Ascending aorta (tissue), 2 donors: ENCODE measurements around the gene QKI. TPM values are rescaled to one million over a fixed set of nuclear protein-coding genes. Genes with fewer than 3 reads are reported as not detected.

Experiments used
- DNase-seq, 2 donors: peaks; one replicate each; pipeline ENCODE4 v3.0.0-alpha.2; 2019; ENCODE audit warnings: low spot score in 2 of 2
- H3K27ac ChIP-seq, 2 donors: fragments of 200-600 bp; sonication (generic); one replicate each; pipeline ENCODE4 v1.5.1; 2016 to 2017; ENCODE audit warnings: mild to moderate bottlenecking in 1 of 2
- H3K27me3 ChIP-seq: fragments of 200-600 bp; sonication (generic); one replicate; pipeline ENCODE4 v1.5.1; 2017
- H3K36me3 ChIP-seq, 2 donors: fragments of 200-600 bp; sonication (generic); one replicate each; pipeline ENCODE4 v1.5.1; 2016
- H3K4me1 ChIP-seq, 2 donors: fragments of 200-600 bp; sonication (generic); one replicate each; pipeline ENCODE4 v1.5.1; 2016 to 2017; ENCODE audit warnings: mild to moderate bottlenecking in 1 of 2
- H3K4me3 ChIP-seq, 2 donors: fragments of 200-600 bp; sonication (generic); one replicate each; pipeline ENCODE4 v1.5.1; 2016 to 2017; ENCODE audit warnings: mild to moderate bottlenecking in 1 of 2
- H3K9me3 ChIP-seq, 2 donors: fragments of 200-600 bp; sonication (generic); one replicate each; pipeline ENCODE4 v1.5.1; 2016
- intact Hi-C: fragments of 100-400 bp; cut with DNase I; formaldehyde crosslinking; loops from one replicate; pipeline ENCODE4 v1.15.1; 2023
- total RNA-seq: library from RNA; depleted of rRNA; stranded (reverse); fragments of >200 nt; gene quantifications from one replicate; pipeline ENCODE4 v1.1.0, GENCODE V29; 2016
- TF ChIP-seq, protein P1 (sequence below), 3 experiments: fragments of 200-600 bp in 2 of 3; fragments of 450-650 bp in 1 of 3; sonication (generic) in 2 of 3; IDR thresholded peaks; one replicate each; pipeline ENCODE4 v1.5.1; 2016 to 2019; ENCODE audit warnings: antibody characterized with exemption in 3 of 3, mild to moderate bottlenecking in 1 of 3, moderate library complexity in 1 of 3

Gene QKI
- total RNA-seq, 1 donor from 2014 or later: 91.0 TPM

DNA sequence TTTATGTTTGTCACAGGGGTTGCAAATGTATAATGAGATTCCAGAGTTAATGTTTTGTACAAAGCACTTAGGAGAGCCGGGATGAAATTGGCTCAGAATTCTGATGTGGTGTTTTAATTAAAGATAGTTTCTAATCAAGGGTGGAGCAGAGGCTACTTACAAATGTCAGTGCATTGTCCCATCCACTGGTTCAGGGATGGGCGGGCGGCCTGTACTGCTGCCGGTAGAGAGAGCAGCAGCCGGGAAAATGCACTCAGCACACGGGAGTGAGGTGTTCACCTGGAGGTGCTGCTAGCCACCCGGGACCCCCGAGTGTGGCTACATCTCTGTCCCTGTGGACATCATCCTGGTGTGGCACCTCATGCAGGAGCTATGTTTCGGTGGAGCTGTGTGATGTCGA, 193.3 kb downstream of the QKI start:
- Histone ChIP-seq H3K4me1 (no peaks in the 10 kb centered on the region), H3K27me3 (no peaks in the 10 kb centered on the region), H3K4me3 (no peak overlapping the region), H3K27ac (no peak overlapping the region), H3K9me3 (no peaks in the 10 kb centered on the region), H3K36me3 (no peaks in the 10 kb centered on the region)
- intact Hi-C loops: no loop called here
- TF ChIP-seq, protein P1, sequence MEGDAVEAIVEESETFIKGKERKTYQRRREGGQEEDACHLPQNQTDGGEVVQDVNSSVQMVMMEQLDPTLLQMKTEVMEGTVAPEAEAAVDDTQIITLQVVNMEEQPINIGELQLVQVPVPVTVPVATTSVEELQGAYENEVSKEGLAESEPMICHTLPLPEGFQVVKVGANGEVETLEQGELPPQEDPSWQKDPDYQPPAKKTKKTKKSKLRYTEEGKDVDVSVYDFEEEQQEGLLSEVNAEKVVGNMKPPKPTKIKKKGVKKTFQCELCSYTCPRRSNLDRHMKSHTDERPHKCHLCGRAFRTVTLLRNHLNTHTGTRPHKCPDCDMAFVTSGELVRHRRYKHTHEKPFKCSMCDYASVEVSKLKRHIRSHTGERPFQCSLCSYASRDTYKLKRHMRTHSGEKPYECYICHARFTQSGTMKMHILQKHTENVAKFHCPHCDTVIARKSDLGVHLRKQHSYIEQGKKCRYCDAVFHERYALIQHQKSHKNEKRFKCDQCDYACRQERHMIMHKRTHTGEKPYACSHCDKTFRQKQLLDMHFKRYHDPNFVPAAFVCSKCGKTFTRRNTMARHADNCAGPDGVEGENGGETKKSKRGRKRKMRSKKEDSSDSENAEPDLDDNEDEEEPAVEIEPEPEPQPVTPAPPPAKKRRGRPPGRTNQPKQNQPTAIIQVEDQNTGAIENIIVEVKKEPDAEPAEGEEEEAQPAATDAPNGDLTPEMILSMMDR (IDR thresholded peaks at IDR 0.05): no peak
- no peak for DNase-seq

DNA sequence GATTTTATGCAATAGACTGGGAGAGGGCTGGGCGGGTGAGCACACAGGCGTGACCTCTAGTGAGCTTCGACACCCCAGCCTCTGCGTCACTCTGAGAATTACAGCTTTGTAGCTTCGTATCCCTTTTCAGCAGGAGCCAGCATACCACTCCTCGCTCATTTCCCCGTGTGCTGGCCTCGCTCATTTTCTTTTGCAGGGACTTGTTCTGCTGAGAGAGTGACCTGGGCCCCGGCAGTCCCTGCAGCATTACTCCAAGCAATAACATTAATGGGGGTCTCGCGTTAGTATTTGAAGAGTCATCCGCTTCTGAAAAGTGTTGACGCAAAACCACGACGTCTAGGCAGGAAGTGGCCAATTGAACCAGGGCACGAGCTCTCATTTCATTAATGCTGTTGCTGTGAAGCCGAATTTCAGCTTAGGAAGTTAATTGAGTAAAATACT, 193.7 kb downstream of the QKI start:
- H3K4me1 ChIP-seq: no peaks in the 10 kb centered on the region
- H3K27ac ChIP-seq: no peak overlapping the region
- TF ChIP-seq, protein P1 (IDR thresholded peaks at IDR 0.05): no peak
- no peak for DNase-seq
- no peaks in the 10 kb centered on the region for H3K36me3 ChIP-seq
- no peaks in the 10 kb centered on the region for H3K27me3 ChIP-seq
- no peak overlapping the region for H3K4me3 ChIP-seq
- intact Hi-C loops: no loop called here
- no peaks in the 10 kb centered on the region for H3K9me3 ChIP-seq

DNA sequence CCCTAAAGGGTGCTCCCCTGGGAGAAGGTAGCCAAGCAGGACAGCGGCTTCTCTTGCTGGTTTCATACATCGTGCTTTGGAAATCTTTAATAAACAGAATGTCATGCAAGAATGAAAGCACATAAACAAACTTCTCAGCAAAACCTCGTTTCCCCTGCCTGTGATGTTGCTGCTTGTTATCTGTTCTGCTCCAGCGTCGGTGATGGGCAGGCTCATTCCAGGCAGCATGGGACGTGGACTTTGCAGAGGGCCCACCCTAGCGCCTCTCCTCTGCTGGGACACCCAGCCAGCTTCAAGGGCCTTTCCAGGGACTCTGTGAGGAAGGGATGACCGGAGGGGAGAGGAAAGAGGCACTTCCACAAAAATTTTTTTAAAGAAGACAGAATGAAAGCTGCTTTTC, 197.7 kb downstream of the QKI start:
- H3K27me3 ChIP-seq: no peaks in the 10 kb centered on the region
- H3K9me3 ChIP-seq: no peaks in the 10 kb centered on the region
- H3K4me1 ChIP-seq: no peaks in the 10 kb centered on the region
- H3K27ac ChIP-seq: no peak overlapping the region
- H3K36me3 ChIP-seq: no peaks in the 10 kb centered on the region
- no peak overlapping the region for H3K4me3 ChIP-seq
- DNase-seq: no peak
- TF ChIP-seq, protein P1 (IDR thresholded peaks at IDR 0.05): no peak
- intact Hi-C loops: no loop called here

DNA sequence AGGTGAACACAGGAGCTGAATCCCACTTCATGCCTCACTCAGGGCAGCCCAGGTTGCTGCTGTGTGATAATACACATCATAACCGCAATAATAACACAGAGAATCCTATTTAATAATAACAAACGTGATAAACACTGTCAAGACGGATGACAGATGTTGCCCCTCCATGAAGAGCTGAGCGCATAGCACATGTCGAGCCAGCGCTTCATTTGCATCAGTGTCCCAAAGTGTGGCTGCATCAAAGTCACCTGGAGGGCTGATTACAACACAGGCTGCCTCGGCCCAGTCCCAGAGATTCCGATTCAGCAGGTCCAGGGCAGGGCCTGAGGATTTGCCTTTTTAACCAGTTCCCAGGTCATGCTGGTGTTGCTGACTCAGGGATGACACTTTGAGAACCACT, 198.5 kb downstream of the QKI start:
- Histone ChIP-seq H3K27me3 (no peaks in the 10 kb centered on the region), H3K27ac (no peak overlapping the region), H3K4me1 (no peaks in the 10 kb centered on the region), H3K36me3 (no peaks in the 10 kb centered on the region), H3K4me3 (no peak overlapping the region), H3K9me3 (no peaks in the 10 kb centered on the region)
- intact Hi-C loops: no loop called here
- DNase-seq: no peak
- TF ChIP-seq, protein P1 (IDR thresholded peaks at IDR 0.05): no peak

DNA sequence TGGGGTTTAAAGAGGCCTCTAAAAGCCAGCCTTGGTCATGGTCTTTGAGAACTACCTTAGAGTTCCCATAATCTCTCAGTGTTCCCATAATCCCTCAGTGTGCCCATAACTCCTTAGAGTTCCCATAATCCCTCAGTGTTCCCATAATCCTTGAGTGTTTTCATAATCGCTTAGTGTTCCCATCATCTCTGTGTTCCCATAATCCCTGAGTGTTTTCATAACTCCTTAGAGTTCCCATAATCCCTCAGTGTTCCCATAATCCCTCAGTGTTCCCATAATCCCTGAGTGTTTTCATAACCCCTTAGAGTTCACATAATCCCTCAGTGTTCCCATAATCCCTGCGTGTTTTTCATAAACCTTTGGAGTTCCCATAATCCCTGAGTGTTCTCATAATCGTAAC, 199.2 kb downstream of the QKI start:
- no peaks in the 10 kb centered on the region for H3K9me3 ChIP-seq
- intact Hi-C loops: no loop called here
- H3K27ac ChIP-seq: no peak overlapping the region
- H3K36me3 ChIP-seq: no peaks in the 10 kb centered on the region
- TF ChIP-seq, protein P1 (IDR thresholded peaks at IDR 0.05): no peak
- H3K4me3 ChIP-seq: no peak overlapping the region
- no peaks in the 10 kb centered on the region for H3K27me3 ChIP-seq
- DNase-seq: no peak
- H3K4me1 ChIP-seq: no peaks in the 10 kb centered on the region

DNA sequence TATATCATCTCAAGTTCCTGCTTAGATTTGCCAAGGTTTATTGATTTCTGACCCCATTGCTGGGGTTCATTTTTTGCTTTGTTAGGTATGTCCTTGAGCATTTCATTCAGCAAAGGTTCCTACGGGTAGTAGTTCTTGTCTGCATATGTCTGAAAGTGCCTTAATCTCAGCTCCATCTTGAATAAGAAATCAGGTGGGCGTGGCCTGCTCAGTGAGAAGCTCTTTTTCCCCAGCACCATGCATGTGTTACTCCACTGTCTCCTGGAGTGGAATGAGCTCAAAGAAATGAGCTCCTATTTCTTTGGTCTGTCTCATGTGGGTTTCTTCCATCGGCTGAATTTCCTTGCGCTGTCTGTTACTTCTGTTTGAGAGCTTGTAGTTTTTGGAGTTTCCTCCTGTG, 201.9 kb downstream of the QKI start:
- Histone ChIP-seq H3K27ac (no peak overlapping the region), H3K36me3 (no peaks in the 10 kb centered on the region), H3K4me1 (no peaks in the 10 kb centered on the region), H3K4me3 (no peak overlapping the region), H3K27me3 (no peaks in the 10 kb centered on the region), H3K9me3 (no peaks in the 10 kb centered on the region)
- DNase-seq: no peak
- intact Hi-C loops: no loop called here
- TF ChIP-seq, protein P1 (IDR thresholded peaks at IDR 0.05): no peak
